Left lung (tissue), 10 donors: ENCODE results near the gene RBM22. TPM values are rescaled to one million over a fixed set of nuclear protein-coding genes. Genes with fewer than 3 reads are reported as not detected.

ENCODE experiments used
- ATAC-seq: fragments of 200-7000 bp; cut with Tn5 transposase; one replicate; pipeline ENCODE4 v1.9.1; 2020; ENCODE audit warnings: moderate library complexity
- DNase-seq, 4 donors: peaks; one replicate each; pipeline ENCODE4 v3.0.0-alpha.2; 2013 to 2020
- H3K27ac ChIP-seq, 2 donors: fragments of 200-600 bp; sonication (generic) in 1 of 2; one replicate each; pipeline versions ENCODE4 v1.5.0 to v1.8.0; 2020 to 2021
- H3K27me3 ChIP-seq, 2 donors: fragments of 200-600 bp; sonication (generic) in 1 of 2; one replicate each; pipeline versions ENCODE4 v1.5.0 to v1.8.0; 2020 to 2021
- H3K36me3 ChIP-seq, 2 donors: fragments of 200-600 bp; sonication (generic) in 1 of 2; one replicate each; pipeline versions ENCODE4 v1.5.0 to v1.8.0; 2020 to 2021
- H3K4me1 ChIP-seq, 2 donors: fragments of 200-600 bp; one replicate each; pipeline ENCODE4 v1.8.0; 2021
- H3K4me3 ChIP-seq, 2 donors: fragments of 200-600 bp; sonication (generic) in 1 of 2; one replicate each; pipeline versions ENCODE4 v1.5.0 to v1.8.0; 2020 to 2021; ENCODE audit warnings: mild to moderate bottlenecking in 1 of 2
- H3K9me3 ChIP-seq, 2 donors: fragments of 200-600 bp; sonication (generic) in 1 of 2; one replicate each; pipeline versions ENCODE4 v1.5.0 to v1.8.0; 2020 to 2021
- intact Hi-C, 2 donors: fragments of 100-400 bp; cut with DNase I; formaldehyde crosslinking; loops; one replicate each; pipeline versions ENCODE4 v1.11.2 to v1.14.2; 2022
- polyA plus RNA-seq, 6 donors: library from polyadenylated mRNA; unstranded; fragments of 120-200 nt; gene quantifications; one replicate each; pipeline ENCODE4 v1.2.1, GENCODE V29; 2013; ENCODE audit not compliant: insufficient read length in 6 of 6
- total RNA-seq, 2 donors: library from RNA; stranded (reverse); fragmentation: NEBNext Ultra II Directional; extraction: Animal tissue kit (Norgen Biotek cat#: 25700); gene quantifications; one replicate each; pipeline ENCODE4 v1.2.1, GENCODE V29; 2021
- TF ChIP-seq, protein P1 (sequence below), 2 donors: fragments of 200-600 bp; sonication (generic) in 1 of 2; IDR thresholded peaks; one replicate each; pipeline versions ENCODE4 v1.5.0 to v1.8.0; 2021; ENCODE audit warnings: antibody characterized with exemption in 2 of 2
- donor health status: DM: no; HTN: yes; CAD: no.
- donor health status: DM: no; HTN: no; CAD: no.

RBM22 gene
- total and polyA plus RNA-seq, 8 donors = 36.4 to 81.0 (median 76.8) TPM

DNA sequence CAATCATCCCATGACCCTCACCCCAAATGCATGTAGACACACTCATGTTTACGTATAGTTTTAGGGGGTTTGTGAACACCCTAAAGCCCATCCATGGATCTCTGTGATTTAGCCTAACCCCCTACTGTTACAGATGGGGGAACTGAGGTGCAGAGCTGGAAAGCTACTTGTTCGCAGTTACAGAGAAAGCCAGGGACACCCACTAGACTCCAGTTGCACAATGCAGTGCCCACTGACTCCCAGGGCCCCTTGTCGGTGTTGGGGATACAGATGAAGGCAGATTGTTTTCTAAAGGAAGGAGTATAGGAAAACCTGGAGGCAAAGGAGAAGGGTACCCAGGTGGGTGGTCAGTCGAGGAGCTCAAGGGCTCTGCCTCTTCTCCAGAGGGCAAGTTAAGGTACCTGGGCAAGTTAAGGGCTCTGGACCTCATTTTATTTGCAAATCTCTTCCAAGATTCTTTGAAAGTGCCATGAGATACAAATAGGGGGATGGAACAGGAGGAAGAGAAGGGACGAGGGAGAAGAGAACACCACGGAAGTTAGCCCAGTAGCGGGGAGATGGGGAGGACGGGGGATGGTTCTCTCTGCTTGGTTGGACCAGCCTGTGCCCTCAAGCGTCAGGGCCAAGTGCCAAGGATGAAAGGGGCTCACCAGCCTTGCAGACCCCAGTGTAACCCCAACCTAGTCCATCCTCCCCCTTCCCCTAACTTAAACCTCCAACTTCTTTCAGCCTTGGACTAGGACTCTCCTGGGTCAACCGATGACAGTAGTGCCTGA is 38.9 kb downstream of the RBM22 start:
- Histone ChIP-seq H3K27ac (no peak overlapping the region), H3K27me3 (no peaks in the 10 kb centered on the region), H3K9me3 (no peaks in the 10 kb centered on the region), H3K4me3 (no peak overlapping the region), H3K4me1 (peaks cover 0 to 1% of the 10 kb centered on the region in 2 donors), H3K36me3 (no peaks in the 10 kb centered on the region)
- DNase-seq = no peak
- no peak for ATAC-seq
- TF ChIP-seq, protein P1, sequence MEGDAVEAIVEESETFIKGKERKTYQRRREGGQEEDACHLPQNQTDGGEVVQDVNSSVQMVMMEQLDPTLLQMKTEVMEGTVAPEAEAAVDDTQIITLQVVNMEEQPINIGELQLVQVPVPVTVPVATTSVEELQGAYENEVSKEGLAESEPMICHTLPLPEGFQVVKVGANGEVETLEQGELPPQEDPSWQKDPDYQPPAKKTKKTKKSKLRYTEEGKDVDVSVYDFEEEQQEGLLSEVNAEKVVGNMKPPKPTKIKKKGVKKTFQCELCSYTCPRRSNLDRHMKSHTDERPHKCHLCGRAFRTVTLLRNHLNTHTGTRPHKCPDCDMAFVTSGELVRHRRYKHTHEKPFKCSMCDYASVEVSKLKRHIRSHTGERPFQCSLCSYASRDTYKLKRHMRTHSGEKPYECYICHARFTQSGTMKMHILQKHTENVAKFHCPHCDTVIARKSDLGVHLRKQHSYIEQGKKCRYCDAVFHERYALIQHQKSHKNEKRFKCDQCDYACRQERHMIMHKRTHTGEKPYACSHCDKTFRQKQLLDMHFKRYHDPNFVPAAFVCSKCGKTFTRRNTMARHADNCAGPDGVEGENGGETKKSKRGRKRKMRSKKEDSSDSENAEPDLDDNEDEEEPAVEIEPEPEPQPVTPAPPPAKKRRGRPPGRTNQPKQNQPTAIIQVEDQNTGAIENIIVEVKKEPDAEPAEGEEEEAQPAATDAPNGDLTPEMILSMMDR (IDR thresholded peaks at IDR 0.05) = no peak
- intact Hi-C loops = loop anchor here in 1 of 2 donors (5.0 kb wide), 1 partner anchor 100 kb away; no protein-coding TSS in a partner anchor

DNA sequence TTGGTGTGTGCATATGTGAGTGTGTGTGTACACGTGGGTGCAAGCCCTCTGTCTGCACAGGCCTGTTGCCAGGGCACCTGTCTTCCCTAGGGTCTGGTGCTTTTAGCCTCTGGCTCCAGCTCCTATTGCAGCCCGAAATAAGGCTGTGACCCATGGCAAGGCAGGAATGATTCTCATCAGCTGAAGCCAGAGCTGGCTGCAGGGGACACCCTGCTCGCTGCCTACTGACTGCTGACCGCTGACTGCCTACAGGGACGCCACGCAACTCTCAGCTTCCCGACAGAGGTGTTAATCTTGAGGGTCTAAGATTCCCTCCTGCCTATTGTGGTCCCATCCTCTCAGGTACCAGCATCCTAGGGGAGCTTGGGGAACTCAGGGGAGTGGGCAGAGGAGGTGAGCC is 39.8 kb downstream of the RBM22 start, which contains the start of gene MYOZ3:
Gene MYOZ3 (plus strand): TSS at position 166 of the 400 bp plus-strand sequence. CDS start 1,691 bp downstream, outside the sequence.
- Histone ChIP-seq H3K27ac (no peak within 1 kb of the TSS), H3K36me3 (no peaks in the 10 kb centered on the region), H3K27me3 (no peaks in the 10 kb centered on the region), H3K4me1 (peaks cover 4% of the 10 kb centered on the region in 2 donors), H3K9me3 (no peaks in the 10 kb centered on the region), H3K4me3 (no peak within 1 kb of the TSS)
- DNase-seq (no peak), ATAC-seq (no peak)
- TF ChIP-seq, protein P1 (IDR thresholded peaks at IDR 0.05) = no peak
- intact Hi-C loops = loop anchor here in 1 of 2 donors (5.0 kb wide), 1 partner anchor 99 kb away; no protein-coding TSS in a partner anchor

DNA sequence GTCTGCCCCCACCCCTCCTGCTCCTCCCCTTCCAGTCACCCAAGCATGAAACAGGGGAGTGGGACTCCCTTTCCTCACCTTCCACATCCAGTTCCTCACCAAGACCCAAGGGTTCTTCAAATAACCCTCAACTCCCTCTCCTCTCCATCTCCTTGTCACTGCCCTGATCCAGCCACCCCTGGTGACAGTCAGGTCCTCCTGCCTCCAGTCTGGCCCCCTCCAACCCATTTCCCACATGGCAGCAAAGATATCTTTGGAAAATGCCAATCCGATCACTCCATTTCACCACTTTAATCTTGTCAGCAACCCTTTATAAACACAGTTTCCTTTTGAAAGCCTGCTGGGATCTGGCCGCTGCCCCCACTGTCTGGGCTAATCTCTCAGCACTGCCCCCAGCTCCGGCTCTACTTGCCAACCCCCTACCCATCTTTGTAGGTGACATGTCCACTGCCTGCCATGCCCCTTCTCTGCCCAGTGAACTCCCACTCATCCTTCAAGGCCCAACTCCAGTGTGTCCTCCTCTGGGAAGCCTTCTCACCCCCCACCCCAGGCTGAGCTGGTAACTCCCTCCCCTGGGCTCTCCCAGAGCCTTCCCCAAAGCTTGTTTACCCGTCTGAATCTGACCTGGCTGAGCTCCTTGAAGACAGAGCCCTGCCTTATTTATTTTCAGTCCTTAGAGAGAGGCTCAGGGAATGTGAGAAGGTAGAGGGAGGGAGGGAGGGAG is 40.6 kb downstream of the RBM22 start:
- no peaks in the 10 kb centered on the region for H3K9me3 ChIP-seq
- ATAC-seq (peak; percentile 36), DNase-seq (no peak)
- no peak overlapping the region for H3K27ac ChIP-seq
- TF ChIP-seq, protein P1 (IDR thresholded peaks at IDR 0.05) = no peak
- no peaks in the 10 kb centered on the region for H3K36me3 ChIP-seq
- no peak overlapping the region for H3K4me3 ChIP-seq
- intact Hi-C loops = loop anchor here in 1 of 2 donors (5.0 kb wide), 1 partner anchor 98 kb away; no protein-coding TSS in a partner anchor
- peaks cover 4 to 11% of the 10 kb centered on the region in 2 donors for H3K4me1 ChIP-seq
- no peaks in the 10 kb centered on the region for H3K27me3 ChIP-seq

DNA sequence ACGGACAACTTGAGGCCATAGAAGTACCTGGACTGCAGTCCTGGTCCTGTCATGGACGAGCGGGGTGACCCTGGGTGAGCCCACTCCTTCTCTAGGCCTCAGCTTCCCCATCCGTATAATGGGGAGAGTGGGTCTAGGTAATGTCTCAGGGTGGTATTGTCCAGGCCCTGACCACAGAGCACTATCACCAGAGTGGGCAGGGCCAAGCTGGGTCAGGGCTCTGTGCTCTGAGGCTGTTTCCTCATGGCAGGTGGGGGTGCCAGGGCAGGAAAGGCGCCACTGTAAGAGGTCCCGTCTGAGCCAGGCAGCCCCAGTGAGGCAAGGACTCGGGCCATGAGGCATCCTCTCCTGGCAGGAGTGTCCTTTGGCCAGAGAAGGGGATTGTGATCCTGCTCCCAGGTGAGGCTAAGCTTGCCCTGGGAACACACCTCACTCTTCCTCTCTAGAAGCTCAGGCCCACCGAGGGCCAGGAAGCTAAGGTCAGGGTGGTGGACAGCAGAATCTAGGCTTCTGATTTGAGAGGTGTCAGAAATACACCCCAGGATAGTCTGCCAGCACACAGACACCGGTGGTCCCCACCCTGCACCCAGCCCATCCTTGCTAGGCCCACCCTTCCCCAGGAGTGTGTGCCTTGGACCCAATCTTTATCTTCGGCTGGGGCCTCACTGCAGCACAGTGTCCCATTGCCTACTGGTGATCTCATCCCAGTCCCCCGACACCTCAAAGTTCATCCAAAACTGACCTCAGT is 41.3 kb downstream of the RBM22 start:
- no peak overlapping the region for H3K4me3 ChIP-seq
- DNase-seq (no peak), ATAC-seq (no peak)
- peaks cover 4 to 11% of the 10 kb centered on the region in 2 donors for H3K4me1 ChIP-seq
- H3K27me3 ChIP-seq = no peaks in the 10 kb centered on the region
- TF ChIP-seq, protein P1 (IDR thresholded peaks at IDR 0.05) = no peak
- no peaks in the 10 kb centered on the region for H3K36me3 ChIP-seq
- no peaks in the 10 kb centered on the region for H3K9me3 ChIP-seq
- no peak overlapping the region for H3K27ac ChIP-seq
- intact Hi-C loops = loop anchor here in 1 of 2 donors (5.0 kb wide), 2 partner anchors 97 to 202 kb away; no protein-coding TSS in a partner anchor
